Vagina (tissue), 2 donors: Measurements from ENCODE around the gene KDM4C.

Experiments used
- POLR2A ChIP-seq, 2 donors: fragments of 450-650 bp; IDR thresholded peaks; one replicate each; pipeline ENCODE4 v1.6.1; 2017; ENCODE audit warnings: antibody characterized with exemption in 2 of 2, mild to moderate bottlenecking in 2 of 2, moderate library complexity in 2 of 2
- POLR2AphosphoS5 ChIP-seq, 2 donors: sonication (generic); formaldehyde crosslinking; IDR thresholded peaks; one replicate each; pipeline ENCODE4 v1.9.0; 2017; ENCODE audit warnings: antibody characterized with exemption in 2 of 2, mild to moderate bottlenecking in 2 of 2, low read depth in 1 of 2; ENCODE audit not compliant: insufficient read depth in 1 of 2
- TF ChIP-seq, protein P1 (sequence below), 3 experiments: fragments of 450-650 bp in 2 of 3; fragments of 200-600 bp in 1 of 3; sonication (generic) in 1 of 3; IDR thresholded peaks; one replicate each; pipeline ENCODE4 v1.5.1; 2017 to 2019; ENCODE audit warnings: antibody characterized with exemption in 3 of 3, mild to moderate bottlenecking in 2 of 3, moderate library complexity in 2 of 3

DNA sequence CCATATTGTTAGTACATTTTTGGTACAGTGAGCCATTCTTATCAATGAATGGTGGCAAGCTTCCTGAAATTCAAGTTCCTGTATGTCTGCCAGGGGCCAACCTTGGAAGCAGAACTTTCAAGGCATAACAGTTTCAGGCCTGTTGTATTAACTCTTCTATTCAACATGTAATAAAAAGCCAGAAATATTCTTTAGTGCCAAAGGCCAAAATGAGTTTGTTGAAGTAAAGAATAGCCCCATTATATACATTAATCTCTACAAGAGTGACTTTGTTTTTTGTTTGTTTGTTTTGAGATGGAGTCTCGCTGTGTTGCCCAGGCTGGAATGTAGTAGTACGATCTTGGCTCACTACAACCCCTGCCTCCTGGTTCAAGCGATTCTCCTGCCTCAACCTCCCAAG lies 321.3 kb downstream of the KDM4C start:
- TF ChIP-seq, protein P1, sequence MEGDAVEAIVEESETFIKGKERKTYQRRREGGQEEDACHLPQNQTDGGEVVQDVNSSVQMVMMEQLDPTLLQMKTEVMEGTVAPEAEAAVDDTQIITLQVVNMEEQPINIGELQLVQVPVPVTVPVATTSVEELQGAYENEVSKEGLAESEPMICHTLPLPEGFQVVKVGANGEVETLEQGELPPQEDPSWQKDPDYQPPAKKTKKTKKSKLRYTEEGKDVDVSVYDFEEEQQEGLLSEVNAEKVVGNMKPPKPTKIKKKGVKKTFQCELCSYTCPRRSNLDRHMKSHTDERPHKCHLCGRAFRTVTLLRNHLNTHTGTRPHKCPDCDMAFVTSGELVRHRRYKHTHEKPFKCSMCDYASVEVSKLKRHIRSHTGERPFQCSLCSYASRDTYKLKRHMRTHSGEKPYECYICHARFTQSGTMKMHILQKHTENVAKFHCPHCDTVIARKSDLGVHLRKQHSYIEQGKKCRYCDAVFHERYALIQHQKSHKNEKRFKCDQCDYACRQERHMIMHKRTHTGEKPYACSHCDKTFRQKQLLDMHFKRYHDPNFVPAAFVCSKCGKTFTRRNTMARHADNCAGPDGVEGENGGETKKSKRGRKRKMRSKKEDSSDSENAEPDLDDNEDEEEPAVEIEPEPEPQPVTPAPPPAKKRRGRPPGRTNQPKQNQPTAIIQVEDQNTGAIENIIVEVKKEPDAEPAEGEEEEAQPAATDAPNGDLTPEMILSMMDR (IDR thresholded peaks at IDR 0.05) = no peak
- TF ChIP-seq POLR2A (IDR thresholded peaks at IDR 0.05) (no peak), POLR2AphosphoS5 (IDR thresholded peaks at IDR 0.05; ENCODE audit: insufficient read depth in 1 of 2, low read depth in 1 of 2) (no peak)
